GM03348 (cell line): ENCODE measurements around the gene PGPEP1.
"Not testable (repeated sequence)": the region's sequence is repeated elsewhere in the genome, so short reads cannot be mapped to it uniquely, and the experiment has no call there.

ENCODE experiments used
- DNase-seq: peaks from one replicate; pipeline ENCODE4 v3.0.0; 2012; ENCODE audit warnings: low spot score

PGPEP1 gene

DNA sequence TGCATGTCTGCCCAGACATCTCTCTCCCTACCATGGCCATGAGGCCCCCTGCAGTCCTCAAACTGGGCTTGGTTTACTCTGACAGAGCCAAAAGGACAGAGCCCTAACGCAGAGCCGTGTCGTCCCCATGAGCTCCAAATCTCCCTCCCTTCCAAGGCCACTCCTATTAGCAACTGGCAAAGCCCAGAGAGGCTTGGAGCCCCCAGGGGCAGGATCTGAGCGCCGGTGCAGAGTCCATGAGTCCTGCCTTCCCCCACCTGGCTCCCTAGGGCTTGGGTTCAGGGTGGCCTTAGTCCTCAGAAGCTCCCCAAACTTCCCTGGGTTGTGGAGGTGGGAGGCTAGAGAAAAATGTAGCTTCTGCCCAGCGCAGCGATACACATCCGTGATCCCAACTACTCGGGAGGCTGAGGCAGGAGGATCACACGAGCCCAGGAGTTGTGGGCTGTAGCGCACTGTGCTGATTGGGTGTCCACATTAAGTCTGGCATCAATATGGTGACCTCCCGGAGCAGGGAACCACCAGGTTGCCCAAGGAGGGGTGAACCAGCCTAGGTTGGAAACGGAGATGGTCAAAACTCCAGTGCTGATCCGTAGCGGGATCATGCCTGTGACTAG, 7.4 kb upstream of the PGPEP1 start:
- no peak for DNase-seq

DNA sequence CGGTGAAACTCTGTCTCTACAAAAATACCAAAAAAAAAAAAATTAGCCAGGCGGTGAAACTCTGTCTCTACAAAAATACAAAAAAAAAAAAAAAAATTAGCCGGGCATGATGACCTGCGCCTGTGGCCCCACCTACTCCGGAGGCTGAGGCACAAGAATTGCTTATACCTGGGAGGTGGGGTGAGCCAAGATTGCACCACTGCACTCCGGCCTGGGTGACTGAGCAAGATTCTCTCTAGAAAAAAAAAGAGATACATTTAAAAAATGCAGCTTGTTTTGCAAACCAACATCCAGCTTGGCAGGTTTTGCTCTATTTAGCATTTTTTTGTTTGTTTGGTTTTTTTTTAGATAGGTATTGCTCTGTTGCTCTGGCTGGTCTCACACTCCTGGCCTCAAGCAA, 6.7 kb upstream of the PGPEP1 start:
- DNase-seq, result no peak

DNA sequence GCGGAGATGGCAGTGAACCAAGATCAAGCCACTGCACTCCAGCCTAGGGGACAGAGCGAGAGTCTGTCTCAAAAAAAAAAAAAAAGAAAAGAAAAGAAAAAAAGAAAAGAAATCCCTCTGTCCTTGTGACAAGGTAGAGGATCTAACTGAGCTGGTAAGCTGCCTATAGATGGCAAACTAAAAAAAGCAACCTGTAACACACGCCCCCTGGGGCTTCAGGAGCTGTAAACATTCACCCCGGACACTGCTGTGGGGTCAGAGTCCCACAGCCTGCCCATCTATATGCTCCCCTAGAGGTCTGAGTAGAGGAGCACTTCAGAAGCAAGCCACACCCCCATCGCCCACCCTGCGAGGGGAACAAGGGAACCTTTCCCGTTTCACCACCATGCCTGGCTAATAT, 4.3 kb upstream of the PGPEP1 start:
- DNase-seq, result no peak

DNA sequence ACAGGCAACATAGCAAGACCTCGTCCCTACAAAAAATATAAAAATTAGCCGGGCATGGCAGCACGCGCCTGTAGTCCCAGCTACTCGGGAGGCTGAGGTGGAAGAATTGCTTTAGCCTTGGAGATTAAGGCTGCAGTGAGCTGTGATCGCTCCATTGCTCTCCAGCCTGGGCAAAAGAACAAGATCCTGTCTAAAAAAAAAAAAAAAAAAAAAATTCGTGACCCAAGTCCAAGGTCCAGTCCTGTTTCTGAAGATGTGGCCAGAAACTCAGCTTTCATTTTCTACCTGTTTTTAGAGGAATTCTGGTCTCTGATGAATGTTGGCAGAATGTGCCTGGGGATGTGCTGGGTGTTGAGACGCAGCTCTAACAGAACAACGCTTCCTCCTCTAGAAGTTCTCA, 1.9 kb upstream of the PGPEP1 start:
- DNase-seq, result no peak

DNA sequence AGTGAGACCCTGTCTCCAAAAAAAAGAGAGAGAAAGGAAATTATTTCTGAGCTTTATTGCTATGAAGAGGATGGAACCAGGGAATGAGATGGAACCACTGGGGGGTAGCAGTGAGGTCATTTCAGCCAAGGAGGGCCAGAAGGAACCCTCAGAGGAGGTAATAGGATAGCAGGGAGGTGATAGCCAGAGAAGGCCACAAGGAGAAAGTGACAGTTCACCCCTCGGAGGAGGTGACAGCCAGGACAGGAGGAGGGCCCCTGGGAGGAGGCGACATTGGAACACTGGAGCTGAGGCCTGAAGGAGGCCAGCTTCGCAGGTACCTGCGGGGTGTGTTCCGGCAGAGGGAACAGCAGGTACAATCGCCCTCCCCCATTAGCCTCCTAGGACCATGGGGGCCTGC, 675 bp upstream of the PGPEP1 start:
- DNase-seq, result peak; percentile 35

DNA sequence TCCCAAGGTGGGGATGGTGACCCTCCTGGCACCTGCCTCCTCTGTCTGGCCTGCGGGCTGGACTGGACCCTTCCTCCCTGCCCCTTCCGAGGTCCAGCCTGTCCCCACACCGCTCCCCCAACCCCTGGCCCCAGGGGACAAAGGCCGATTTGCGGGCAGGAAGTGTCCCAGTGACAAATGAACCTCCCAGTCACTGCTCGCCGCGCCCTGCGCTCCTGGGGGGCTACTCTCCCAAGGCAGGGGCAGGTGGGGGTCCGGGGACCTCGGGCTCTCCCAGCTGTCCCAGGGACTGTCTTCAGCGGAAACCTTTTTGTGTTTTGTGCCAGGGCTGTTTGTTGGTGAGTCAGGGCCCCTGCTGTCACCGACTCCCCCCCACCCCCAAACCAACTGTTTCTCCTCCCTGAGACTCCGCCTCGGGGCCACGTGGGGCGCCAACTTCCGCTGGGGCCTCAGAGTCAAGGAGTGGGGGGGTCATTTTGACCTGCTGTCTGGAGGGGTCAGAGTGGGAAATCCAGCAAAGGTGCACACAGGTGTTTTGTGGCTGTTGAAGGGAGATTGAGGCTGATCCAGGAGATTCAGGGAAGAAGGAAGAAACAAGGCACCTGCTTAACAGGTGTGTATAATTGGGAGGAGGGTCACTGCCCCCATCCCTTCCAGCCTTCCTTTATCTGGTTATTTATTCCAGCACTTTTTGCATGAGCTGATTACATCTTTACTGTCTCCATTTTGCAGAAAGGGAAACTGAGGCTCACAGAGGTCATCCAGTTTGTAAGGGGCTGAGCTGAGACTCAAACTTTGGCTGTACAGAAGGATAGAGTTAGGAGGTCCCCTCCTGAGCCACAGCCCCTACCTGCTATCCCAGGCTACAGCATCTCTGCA, 831 bp downstream of the PGPEP1 start:
- peak; percentile 71 for DNase-seq

DNA sequence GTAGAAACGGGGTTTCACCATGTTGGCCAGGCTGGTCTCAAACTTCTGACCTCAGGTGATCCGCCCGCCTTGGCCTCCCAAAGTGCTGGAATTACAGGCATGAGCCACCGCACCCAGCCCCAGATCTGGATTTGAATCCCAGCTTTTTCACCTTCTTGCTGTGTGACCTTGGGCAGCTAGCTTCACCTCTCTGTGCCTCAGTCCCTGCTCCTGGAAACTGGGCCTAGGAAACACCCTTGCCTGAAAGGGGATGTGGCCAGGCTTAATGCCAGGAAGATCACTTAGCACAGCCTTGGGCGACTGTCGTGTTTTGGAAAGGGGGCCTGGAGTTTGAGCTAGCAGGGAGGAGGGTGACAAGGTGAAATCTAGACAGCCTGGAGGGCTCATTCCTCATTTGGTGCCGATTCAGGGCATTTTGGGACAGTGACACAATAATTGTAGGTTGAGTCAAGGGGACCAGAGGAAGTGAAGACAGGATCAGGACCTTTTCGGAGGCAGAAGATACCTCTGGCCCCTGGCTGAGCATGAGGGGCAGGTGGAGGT, 1.8 kb downstream of the PGPEP1 start:
- no peak for DNase-seq

DNA sequence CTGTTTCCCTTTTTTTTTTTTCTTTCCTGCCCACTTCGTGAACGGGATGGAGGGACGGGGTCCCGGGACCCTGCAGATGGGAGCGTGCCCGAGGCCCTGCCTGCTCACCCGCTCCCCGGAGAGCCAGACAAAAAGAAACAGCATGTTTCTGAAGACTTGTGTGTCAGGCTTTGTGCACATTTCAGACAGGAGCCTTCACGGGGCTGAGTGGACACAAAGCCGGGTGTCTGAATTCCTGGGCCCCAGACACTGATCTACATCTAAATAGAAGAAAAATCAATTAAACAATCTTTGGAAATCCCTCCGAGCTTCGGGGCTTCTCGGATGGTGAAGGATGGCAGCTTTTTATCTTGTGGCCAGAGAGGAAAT, 4.2 kb downstream of the PGPEP1 start:
- DNase-seq, result no peak

DNA sequence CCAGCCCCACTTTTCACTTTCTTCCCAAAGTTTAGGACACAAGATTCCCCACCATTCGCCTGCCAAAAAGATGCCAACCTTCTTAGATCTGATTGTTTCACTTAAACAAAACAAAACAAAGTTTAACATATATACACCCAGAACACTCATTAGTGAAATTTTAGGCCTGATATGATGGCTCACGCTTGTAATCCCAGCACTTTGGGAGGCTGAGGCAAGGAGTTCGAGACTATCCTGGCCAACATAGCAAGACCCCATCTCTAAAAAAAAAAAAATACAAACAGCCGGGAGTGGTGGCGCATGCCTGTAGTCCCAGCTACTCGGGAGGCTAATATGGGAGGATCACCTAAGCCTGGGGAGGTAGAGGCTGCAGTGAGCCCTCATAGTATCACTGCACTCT, 4.9 kb downstream of the PGPEP1 start:
- DNase-seq, result no peak

DNA sequence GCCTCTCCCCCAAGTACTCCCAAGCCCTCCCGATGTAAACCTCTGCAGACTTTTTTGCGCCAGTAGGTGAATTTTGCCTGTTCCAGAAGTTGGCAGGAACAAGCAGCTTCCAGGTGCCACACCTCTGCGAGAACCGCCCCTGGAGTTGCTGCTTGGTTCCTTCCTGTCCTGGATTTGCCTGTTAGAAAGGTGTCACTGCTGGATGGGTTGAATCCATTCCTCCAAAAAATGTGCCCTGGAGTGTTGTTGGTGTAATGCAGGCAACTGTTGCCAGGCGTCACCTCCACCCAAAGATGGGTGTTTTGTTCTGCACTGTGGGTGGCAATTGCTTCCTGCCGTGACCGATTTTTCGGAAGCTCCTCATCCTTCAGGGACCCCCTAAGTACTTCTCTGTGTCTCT, 5.7 kb downstream of the PGPEP1 start:
- no peak for DNase-seq

DNA sequence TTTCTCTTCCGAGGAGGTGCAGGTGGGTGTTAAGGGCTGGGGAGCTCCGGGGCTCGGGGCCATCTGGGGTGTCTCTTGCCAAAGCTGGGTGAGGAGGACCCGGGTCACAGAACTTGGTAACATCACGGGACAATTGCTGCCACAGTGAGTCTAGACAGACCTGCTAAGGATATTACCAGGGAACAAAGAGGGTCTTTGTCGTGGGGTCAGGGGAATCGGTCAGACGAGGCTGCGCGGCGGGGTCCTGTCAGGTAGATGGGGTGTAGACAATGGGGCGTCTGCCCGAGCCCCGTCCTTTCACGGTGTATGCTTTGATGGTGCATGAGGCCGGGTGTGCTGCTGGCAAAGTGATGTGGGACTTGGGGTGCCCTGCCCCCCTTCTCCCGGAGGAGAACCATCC, 7.8 kb downstream of the PGPEP1 start:
- DNase-seq, result no peak

DNA sequence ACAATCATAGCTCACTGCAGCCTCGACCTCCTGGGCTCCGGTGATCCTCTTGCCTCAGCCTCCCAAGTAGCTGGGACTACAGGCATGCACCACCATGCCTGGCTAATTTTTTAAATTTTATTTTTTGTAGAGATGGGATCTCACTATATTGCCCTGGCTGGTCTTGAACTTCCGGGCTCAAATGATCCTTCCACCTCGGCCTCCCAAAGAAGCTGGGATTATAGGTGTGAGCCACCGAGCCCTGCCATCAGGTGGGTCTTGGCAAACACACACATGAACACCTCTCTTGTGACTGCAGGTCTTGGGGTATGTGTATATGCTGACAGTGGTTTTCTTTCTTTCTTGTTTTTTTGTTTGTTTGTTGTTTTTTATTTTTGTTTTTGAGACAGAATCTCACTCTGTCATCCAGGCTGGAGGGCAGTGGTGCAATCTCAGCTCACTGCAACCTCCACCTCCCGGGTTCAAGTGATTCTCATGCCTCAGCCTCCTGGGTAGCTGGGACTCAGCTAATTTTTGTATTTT, 8.5 kb downstream of the PGPEP1 start:
- not testable (repeated sequence) for DNase-seq

DNA sequence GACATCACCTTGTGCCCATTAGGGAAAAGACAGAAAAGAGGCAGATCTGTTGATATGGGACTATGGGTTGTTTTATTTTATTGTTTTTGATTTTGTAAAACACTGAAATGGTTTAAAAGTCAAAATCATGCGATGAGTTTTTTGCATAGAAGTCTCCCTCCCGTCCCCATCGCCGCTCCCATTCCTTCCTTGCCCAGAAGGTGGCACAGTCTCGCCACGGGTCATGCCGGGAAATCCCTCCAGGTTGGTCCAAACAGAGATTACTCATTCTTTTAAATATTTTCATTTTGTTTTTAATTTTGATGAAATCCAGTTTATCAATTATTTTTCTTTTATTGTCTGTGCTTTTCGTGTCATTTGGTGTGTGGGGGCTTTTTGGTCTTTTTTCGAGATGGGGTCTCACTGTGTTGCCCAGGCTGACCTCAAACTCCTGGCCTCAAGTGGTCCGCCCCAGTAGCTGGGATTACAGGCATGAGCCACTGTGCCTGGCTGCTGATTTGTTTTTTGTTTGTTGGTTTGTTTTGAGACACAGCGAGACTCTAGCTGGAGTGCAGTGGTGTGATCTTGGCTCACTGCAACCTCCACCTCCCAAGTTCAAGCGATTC, 9.2 kb downstream of the PGPEP1 start:
- DNase-seq, result peak; percentile 88

DNA sequence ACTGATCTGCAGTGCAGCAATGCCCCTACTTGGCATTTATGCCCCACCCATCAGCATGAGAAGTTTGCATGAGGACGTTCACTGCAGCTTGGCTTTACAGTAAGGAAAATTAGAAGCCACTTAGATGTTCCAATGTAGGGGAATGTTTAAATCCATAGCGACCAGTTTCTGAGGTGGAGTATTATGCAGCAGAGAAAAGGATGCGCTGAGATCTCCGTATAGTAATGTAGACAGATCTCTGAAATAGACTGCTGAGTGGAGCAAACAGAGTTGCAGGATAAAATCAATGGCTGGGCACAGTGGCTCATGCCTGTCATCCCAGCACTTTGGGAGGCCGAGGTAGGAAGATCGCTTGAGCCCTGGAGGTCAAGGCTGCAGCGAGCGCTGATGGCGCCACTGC, 10.1 kb downstream of the PGPEP1 start:
- no peak for DNase-seq

DNA sequence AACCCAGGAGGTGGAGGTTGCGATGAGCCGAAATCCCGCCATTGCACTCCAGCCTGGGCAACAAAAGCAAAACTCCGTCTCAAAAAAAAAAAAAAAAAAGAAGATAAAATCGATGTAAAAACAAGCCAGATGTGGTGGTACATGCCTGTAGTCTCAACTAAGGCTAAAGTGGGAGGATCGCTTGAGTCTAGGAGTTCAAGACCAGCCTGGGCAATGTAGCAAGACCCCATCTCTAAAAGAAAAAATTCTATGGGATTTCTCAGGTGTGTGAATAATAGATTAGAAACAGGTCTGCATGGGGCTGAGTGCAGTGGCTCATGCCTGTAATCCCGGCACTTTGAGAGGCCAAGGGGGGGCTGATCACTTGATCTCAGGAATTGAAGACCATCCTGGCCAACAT, 11.1 kb downstream of the PGPEP1 start:
- no peak for DNase-seq

DNA sequence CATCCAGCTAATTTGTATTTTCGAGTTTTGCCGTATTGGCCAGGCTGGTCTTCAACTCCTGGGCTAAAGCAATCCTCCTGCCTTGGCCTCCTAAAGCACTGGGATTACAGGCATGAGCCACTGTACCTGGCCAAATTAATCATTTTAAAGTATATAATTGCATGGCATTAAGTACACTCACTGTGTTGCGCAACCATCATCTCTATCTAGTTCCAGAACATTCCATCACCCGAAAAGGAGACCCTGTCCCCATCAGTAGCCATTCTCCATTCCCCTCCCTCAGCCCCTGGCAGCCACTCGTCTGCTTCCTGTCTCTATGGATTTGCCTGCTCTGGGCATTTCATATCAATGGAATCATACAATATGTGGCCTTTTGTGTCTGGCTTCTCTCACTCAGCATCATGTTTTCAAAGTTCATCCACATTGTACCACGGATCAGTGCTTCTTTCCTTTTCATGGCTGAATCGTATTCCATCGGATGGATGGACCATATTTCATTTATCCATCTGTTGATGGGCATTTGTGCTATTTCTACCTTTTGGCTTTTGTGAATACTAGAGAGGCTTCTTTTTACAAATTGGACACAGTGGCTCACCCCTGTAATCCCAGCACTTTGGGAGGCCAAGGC, 13.1 kb downstream of the PGPEP1 start:
- no peak for DNase-seq

DNA sequence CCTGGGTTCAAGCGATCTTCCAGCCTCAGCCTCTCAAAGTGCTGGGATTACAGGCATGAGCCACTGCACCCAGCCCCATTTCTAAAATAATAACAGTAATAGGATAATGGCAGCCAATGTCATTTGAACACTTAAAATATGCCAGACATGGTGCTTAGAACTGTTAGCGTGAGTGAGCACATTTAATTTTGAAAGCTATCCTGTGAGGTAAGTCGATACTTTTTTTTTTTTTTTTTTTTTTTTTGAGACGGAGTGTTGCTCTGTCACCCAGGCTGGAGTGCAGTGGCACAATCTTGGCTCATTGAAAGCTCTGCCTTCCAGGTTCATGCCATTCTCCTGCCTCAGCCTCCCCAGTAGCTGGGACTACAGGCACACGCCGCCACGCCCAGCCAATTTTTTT, 14.3 kb downstream of the PGPEP1 start:
- not testable (repeated sequence) for DNase-seq

DNA sequence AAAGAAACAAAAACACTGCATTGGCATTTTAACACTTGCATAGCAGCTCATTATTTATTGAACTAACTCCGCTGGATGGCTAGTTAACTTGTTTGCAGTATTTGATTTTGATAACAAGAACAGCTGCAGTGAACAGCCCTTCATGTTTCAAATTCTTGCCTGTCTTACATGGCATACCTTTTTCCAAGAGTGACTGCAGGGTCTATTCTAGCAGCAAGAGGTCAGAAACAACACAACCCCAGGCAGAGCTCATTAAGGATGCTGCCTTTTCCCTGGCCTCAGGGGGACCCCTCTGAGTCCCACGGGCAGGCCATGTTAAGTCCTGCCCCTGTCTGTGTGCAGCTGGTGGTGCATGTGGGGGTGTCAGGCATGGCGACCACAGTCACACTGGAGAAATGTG, 16.6 kb downstream of the PGPEP1 start:
- no peak for DNase-seq

DNA sequence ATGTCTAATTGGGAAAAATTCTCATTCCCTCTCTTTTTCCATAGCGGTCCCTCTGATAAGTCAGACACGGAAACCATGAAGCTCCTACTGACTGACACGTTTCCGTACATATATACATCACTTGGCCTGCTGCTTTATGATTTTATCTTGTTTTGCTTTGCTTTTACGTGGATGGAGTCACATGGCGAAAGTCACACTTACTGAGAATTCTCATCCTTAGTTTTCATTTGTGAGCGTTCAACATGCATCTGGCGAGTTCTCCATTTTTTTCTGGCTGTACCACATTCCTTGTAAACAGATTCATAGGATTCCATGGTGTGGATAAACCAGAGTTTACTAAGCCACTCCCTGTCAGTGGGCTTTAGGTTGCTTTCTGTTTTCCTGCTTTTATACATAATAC, 21.2 kb downstream of the PGPEP1 start:
- no peak for DNase-seq

DNA sequence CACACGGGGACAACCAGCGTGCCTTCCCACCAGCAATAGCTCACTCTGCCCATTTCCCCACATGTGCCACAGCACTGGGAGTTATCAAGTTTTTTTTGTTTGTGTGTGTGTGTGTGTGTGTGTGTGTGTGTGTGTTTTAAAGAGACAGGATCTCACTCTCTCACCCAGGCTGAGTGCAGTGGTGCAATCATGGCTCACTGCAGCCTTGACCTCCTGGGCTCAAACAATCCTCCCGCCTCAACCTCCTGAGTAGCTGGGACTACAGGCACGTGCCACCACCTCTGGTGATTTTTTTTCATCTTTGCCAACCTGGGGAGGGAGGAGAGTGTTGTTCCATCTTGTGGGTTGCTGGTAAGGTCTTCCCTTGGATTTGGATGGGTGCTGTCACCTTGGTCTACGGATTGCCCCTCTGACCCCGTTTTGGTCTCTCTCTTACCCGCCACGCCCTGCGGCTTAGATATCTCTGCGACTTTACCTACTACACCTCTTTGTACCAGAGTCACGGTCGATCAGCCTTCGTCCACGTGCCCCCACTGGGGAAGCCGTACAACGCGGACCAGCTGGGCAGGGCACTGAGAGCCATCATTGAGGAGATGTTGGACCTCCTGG, 22.6 kb downstream of the PGPEP1 start:
- no peak for DNase-seq

DNA sequence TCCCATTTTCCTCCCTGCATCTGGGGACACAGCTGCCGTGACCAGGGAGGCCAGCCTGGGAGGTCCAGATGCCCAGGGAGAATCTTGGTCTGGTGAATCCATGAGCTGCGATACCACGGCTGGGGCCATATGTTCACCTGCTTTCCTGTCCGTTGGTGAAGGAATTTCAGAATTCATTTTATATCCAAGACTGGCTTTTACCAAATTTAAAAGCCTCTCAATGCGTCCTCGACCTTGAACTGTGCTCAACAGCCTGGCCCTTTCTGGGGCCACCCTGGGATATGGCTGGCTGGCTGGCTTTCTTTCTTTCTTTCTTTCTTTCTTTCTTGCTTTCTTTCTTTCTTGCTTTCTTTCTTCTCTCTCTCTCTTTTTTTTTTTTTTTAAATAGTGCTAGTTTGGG, 23.4 kb downstream of the PGPEP1 start:
- DNase-seq, result no peak

DNA sequence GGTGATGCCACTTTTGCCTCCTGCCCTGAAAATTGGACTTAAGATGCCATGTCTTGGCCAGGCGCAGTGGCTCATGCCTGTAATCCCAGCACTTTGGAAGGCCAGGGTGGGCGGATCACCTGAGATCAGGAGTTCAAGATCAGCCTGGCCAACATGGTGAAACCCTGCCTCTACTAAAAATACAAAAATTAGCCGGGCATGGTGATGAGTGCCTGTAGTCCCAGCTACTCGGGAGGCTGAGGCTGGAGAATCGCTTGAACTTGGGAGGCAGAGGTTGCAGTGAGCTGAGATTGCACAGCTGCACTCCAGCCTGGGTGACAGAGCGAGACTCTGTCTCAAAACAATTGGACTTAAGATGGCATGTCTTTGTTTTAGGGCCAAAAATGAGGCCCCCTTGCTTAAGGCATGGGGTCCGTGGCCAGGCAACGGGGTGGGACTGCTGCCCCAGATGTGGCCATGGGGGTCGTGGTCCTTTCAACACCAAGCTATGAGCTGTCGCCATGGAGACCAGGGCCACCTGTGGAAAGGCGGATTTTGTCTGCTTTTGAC, 24.0 kb downstream of the PGPEP1 start:
- not testable (repeated sequence) for DNase-seq
